Parathyroid adenoma (tissue), 2 donors: Measurements from ENCODE around the gene TRIM8.

Experiments used
- H2AFZ ChIP-seq: fragments of 300-600 bp; sonication (generic); one replicate; pipeline ENCODE4 v1.7.0; 2017; ENCODE audit warnings: antibody characterized with exemption, mild to moderate bottlenecking
- H3K27ac ChIP-seq: fragments of 300-600 bp; sonication (generic); one replicate; pipeline ENCODE4 v1.7.0; 2017
- H3K27me3 ChIP-seq: fragments of 300-600 bp; sonication (generic); one replicate; pipeline ENCODE4 v1.7.0; 2017; ENCODE audit warnings: low read length; ENCODE audit not compliant: control insufficient read depth, insufficient read depth
- H3K36me3 ChIP-seq: fragments of 300-600 bp; sonication (generic); one replicate; pipeline ENCODE4 v1.7.0; 2017; ENCODE audit warnings: low read length; ENCODE audit not compliant: control insufficient read depth, insufficient read depth
- H3K4me1 ChIP-seq: fragments of 300-600 bp; sonication (generic); one replicate; pipeline ENCODE4 v1.7.0; 2017; ENCODE audit warnings: control low read depth
- H3K4me2 ChIP-seq: fragments of 300-600 bp; sonication (generic); one replicate; pipeline ENCODE4 v1.7.0; 2017; ENCODE audit warnings: low read length
- H3K4me3 ChIP-seq: fragments of 300-600 bp; sonication (generic); one replicate; pipeline ENCODE4 v1.7.0; 2017; ENCODE audit warnings: low read depth, low read length
- H3K79me2 ChIP-seq: fragments of 300-600 bp; sonication (generic); one replicate; pipeline ENCODE4 v1.7.0; 2017; ENCODE audit warnings: control low read depth
- H3K9ac ChIP-seq: fragments of 300-600 bp; sonication (generic); one replicate; pipeline ENCODE4 v1.7.0; 2017; ENCODE audit warnings: mild to moderate bottlenecking
- H3K9me3 ChIP-seq: fragments of 300-600 bp; sonication (generic); one replicate; pipeline ENCODE4 v1.7.0; 2017; ENCODE audit warnings: low read length; ENCODE audit not compliant: control insufficient read depth
- CTCF ChIP-seq: fragments of 300-600 bp; sonication (generic); IDR thresholded peaks from one replicate; pipeline ENCODE4 v1.7.0; 2017; ENCODE audit warnings: antibody characterized with exemption, mild to moderate bottlenecking
- donor health status: primary hyperparathyroidism.

The TRIM8 gene

GRCh38 chr10:102617816-102618215 lies 26.5 kb upstream of the TRIM8 start:
- peaks cover 2% of the 10 kb centered on the region for H3K79me2 ChIP-seq
- peaks cover 86% of the 10 kb centered on the region for H3K4me1 ChIP-seq
- no peak overlapping the region for H3K9ac ChIP-seq
- H2AFZ ChIP-seq, result no peak overlapping the region
- H3K36me3 ChIP-seq, result no peaks in the 10 kb centered on the region
- peak overlapping the region; percentile 97 for H3K27ac ChIP-seq
- H3K27me3 ChIP-seq, result no peaks in the 10 kb centered on the region
- no peak overlapping the region for H3K4me3 ChIP-seq
- no peak overlapping the region for H3K4me2 ChIP-seq
- TF ChIP-seq CTCF, result no peak
- no peaks in the 10 kb centered on the region for H3K9me3 ChIP-seq

- Histone ChIP-seq H3K4me2 (peak overlapping the region; percentile 41), H3K9me3 (no peaks in the 10 kb centered on the region), H3K27me3 (no peaks in the 10 kb centered on the region), H3K36me3 (no peaks in the 10 kb centered on the region), H3K9ac (peak overlapping the region; percentile 23), H3K4me1 (peaks cover 85% of the 10 kb centered on the region), H3K79me2 (peaks cover 2% of the 10 kb centered on the region), H2AFZ (peak overlapping the region; percentile 48), H3K27ac (peak overlapping the region; percentile 97), H3K4me3 (no peak overlapping the region)
- TF ChIP-seq CTCF, result no peak
Observed at GRCh38 chr10:102619281-102619981, 24.8 kb upstream of the TRIM8 start.

- no peaks in the 10 kb centered on the region for H3K9me3 ChIP-seq
- TF ChIP-seq CTCF, result no peak
- H3K4me3 ChIP-seq, result no peak overlapping the region
- peaks cover 86% of the 10 kb centered on the region for H3K4me1 ChIP-seq
- H3K9ac ChIP-seq, result no peak overlapping the region
- H3K79me2 ChIP-seq, result peaks cover 2% of the 10 kb centered on the region
- no peaks in the 10 kb centered on the region for H3K27me3 ChIP-seq
- peak overlapping the region; percentile 41 for H3K4me2 ChIP-seq
- H3K36me3 ChIP-seq, result no peaks in the 10 kb centered on the region
- peak overlapping the region; percentile 97 for H3K27ac ChIP-seq
- H2AFZ ChIP-seq, result peak overlapping the region; percentile 48
Observed at GRCh38 chr10:102620138-102620590, 24.1 kb upstream of the TRIM8 start.

GRCh38 chr10:102620591-102621442 lies 23.5 kb upstream of the TRIM8 start:
- Histone ChIP-seq H2AFZ (peak overlapping the region; percentile 28), H3K4me3 (no peak overlapping the region), H3K4me2 (peak overlapping the region; percentile 41), H3K4me1 (peaks cover 86% of the 10 kb centered on the region), H3K9me3 (no peaks in the 10 kb centered on the region), H3K27me3 (no peaks in the 10 kb centered on the region), H3K9ac (peak overlapping the region; percentile 8), H3K79me2 (peaks cover 2% of the 10 kb centered on the region), H3K36me3 (no peaks in the 10 kb centered on the region), H3K27ac (peak overlapping the region; percentile 97)
- no peak for TF ChIP-seq CTCF
